Measurements from ENCODE around the gene GPR84.

GRCh38 chr12:54340846-54341245, 23.4 kb downstream of the GPR84 start:
- TF ChIP-seq CTCF (IDR thresholded peaks at IDR 0.05) (no peak), POLR2AphosphoS5 (IDR thresholded peaks at IDR 0.05; ENCODE audit: insufficient read depth in 1 of 2, low read depth in 1 of 2) (no peak)

All from vagina (tissue), 2 donors.